IMR-90 (cell line): ENCODE data around the gene L3MBTL3. TPM values are rescaled to one million over a fixed set of nuclear protein-coding genes. Genes with fewer than 3 reads are reported as not detected.

Experiments used
- ATAC-seq: fragments of 200-7000 bp; cut with Tn5 transposase; 2 replicates; pipeline ENCODE4 v1.9.1; 2020; ENCODE audit warnings: low read depth, mild to moderate bottlenecking, moderate library complexity
- BruUV-seq: library from RNA; stranded (reverse); fragments of 400-500 nt; replicated peaks from 2 replicates; lab custom pipeline; 2021; lab: Mats Ljungman, UMichigan
- CTCF ChIA-PET: fragments of 300-600 bp; formaldehyde crosslinking; extraction: SDS; loops from one replicate; lab custom pipeline; 2021; ENCODE audit warnings: antibody characterized with exemption; lab: Yijun Ruan, JAX
- POLR2A ChIA-PET: fragments of 300-600 bp; sonication (Branson Sonifier 250); formaldehyde crosslinking; loops from one replicate; lab custom pipeline; 2022; ENCODE audit warnings: antibody characterized with exemption; ENCODE audit not compliant: unreplicated experiment; lab: Charles Lee
- DNase-seq: peaks from one replicate; pipeline ENCODE4 v3.0.0; 2013
- H2AFZ ChIP-seq: replicated peaks from 2 replicates; pipeline ENCODE3; 2013; ENCODE audit warnings: low read length, mild to moderate bottlenecking; ENCODE audit not compliant: poor library complexity
- H2AK5ac ChIP-seq: 2 replicates; pipeline ENCODE4 v1.6.1; 2013; ENCODE audit warnings: low read depth, low read length, inconsistent platforms
- H2AK9ac ChIP-seq: replicated peaks from 2 replicates; pipeline ENCODE3; 2013; ENCODE audit warnings: mild to moderate bottlenecking, low read depth, low read length, moderate library complexity; ENCODE audit not compliant: poor library complexity
- H2BK120ac ChIP-seq: 2 replicates; pipeline ENCODE4 v1.6.1; 2013; ENCODE audit warnings: low read depth, low read length, inconsistent platforms
- H2BK15ac ChIP-seq: 3 replicates; pipeline ENCODE4 v1.6.1; 2013; ENCODE audit warnings: low read depth, low read length, inconsistent platforms
- H2BK20ac ChIP-seq: 2 replicates; pipeline ENCODE4 v1.6.1; 2013; ENCODE audit warnings: low read depth, mild to moderate bottlenecking, inconsistent platforms, low read length, moderate library complexity
- H2BK5ac ChIP-seq: 2 replicates; pipeline ENCODE4 v1.6.1; 2013; ENCODE audit warnings: mild to moderate bottlenecking, low read depth, low read length, inconsistent platforms; ENCODE audit not compliant: poor library complexity, severe bottlenecking
- H3K14ac ChIP-seq: replicated peaks from 2 replicates; pipeline ENCODE4 v1.6.1; 2013; ENCODE audit warnings: low read depth, low read length, inconsistent platforms
- H3K18ac ChIP-seq: 2 replicates; pipeline ENCODE4 v1.6.1; 2013; ENCODE audit warnings: low read depth, low read length, control low read depth
- H3K23ac ChIP-seq: 2 replicates; pipeline ENCODE4 v1.6.1; 2013; ENCODE audit warnings: low read depth, low read length, inconsistent platforms
- H3K27ac ChIP-seq: 2 replicates; pipeline ENCODE4 v1.5.1; 2013; ENCODE audit warnings: mild to moderate bottlenecking, control low read depth, low read length; ENCODE audit not compliant: insufficient read depth
- H3K27me3 ChIP-seq: 2 replicates; pipeline ENCODE4 v1.6.1; 2013; ENCODE audit warnings: low read length; ENCODE audit not compliant: control insufficient read depth, insufficient read depth
- H3K36me3 ChIP-seq: 2 replicates; pipeline ENCODE4 v1.6.1; 2013; ENCODE audit warnings: low read length, mixed read lengths; ENCODE audit not compliant: control insufficient read depth, insufficient read depth
- H3K4ac ChIP-seq: 2 replicates; pipeline ENCODE4 v1.6.1; 2013; ENCODE audit warnings: low read depth, low read length, inconsistent platforms
- H3K4me1 ChIP-seq: 2 replicates; pipeline ENCODE4 v1.6.1; 2013; ENCODE audit warnings: low read length, mixed read lengths; ENCODE audit not compliant: control insufficient read depth, insufficient read depth
- H3K4me2 ChIP-seq: 2 replicates; pipeline ENCODE4 v1.6.1; 2013; ENCODE audit warnings: low read depth, mild to moderate bottlenecking, control low read depth, low read length, moderate library complexity
- H3K4me3 ChIP-seq: 2 replicates; pipeline ENCODE4 v1.5.1; 2013; ENCODE audit warnings: low read depth, mild to moderate bottlenecking, control low read depth, low read length, moderate library complexity; ENCODE audit not compliant: insufficient read depth
- H3K56ac ChIP-seq: 2 replicates; pipeline ENCODE4 v1.6.1; 2013; ENCODE audit warnings: low read length, inconsistent platforms; ENCODE audit not compliant: insufficient read depth; ENCODE audit errors: extremely low read depth
- H3K79me1 ChIP-seq, 2 experiments: 2 replicates each; pipeline ENCODE4 v1.6.1; 2013; ENCODE audit warnings: low read length in 2 of 2, inconsistent platforms in 1 of 2, low read depth in 1 of 2
- H3K9ac ChIP-seq: 2 replicates; pipeline ENCODE4 v1.6.1; 2013; ENCODE audit warnings: low read depth, low read length, control low read depth
- H3K9me1 ChIP-seq: 2 replicates; pipeline ENCODE4 v1.6.1; 2013; ENCODE audit warnings: low read length, inconsistent platforms; ENCODE audit not compliant: insufficient read depth
- H3K9me3 ChIP-seq: 2 replicates; pipeline ENCODE4 v1.6.1; 2013; ENCODE audit warnings: low read length; ENCODE audit not compliant: control insufficient read depth, insufficient read depth
- H4K20me1 ChIP-seq: 2 replicates; pipeline ENCODE4 v1.6.1; 2013; ENCODE audit warnings: low read length, inconsistent platforms; ENCODE audit not compliant: insufficient read depth
- H4K5ac ChIP-seq: 2 replicates; pipeline ENCODE4 v1.6.1; 2013; ENCODE audit warnings: mild to moderate bottlenecking, low read depth, low read length, control low read depth
- H4K8ac ChIP-seq, 2 experiments: 2 replicates each; pipeline ENCODE4 v1.6.1; 2013; ENCODE audit warnings: low read depth in 2 of 2, low read length in 2 of 2, control low read depth in 1 of 2, inconsistent platforms in 1 of 2
- H4K91ac ChIP-seq: 2 replicates; pipeline ENCODE4 v1.6.1; 2013; ENCODE audit warnings: low read depth, low read length, inconsistent platforms; ENCODE audit not compliant: insufficient read depth
- BHLHE40 ChIP-seq: fragments of 150-350 bp; IDR thresholded peaks from 2 replicates; pipeline ENCODE4 v1.6.1; 2016; ENCODE audit warnings: mild to moderate bottlenecking, low read depth, low read length
- MAFK ChIP-seq: IDR thresholded peaks from 2 replicates; pipeline ENCODE4 v1.6.1; 2012; ENCODE audit warnings: low read depth, low read length, improper control_type of control experiment
- MAZ ChIP-seq: IDR thresholded peaks from 2 replicates; pipeline ENCODE4 v1.6.1; 2012; ENCODE audit warnings: low read depth, mild to moderate bottlenecking, low read length, improper control_type of control experiment, moderate library complexity, borderline replicate concordance
- POLR2A ChIP-seq: IDR thresholded peaks from 2 replicates; pipeline ENCODE4 v1.6.1; 2012; ENCODE audit warnings: mild to moderate bottlenecking, low read depth, low read length
- RAD21 ChIP-seq: IDR thresholded peaks from 2 replicates; pipeline ENCODE4 v1.6.1; 2012; ENCODE audit warnings: low read length, improper control_type of control experiment
- SMC3 ChIP-seq: fragments of 150-350 bp; IDR thresholded peaks from 2 replicates; pipeline ENCODE4 v1.6.1; 2016; ENCODE audit warnings: low read depth, mild to moderate bottlenecking, antibody characterized with exemption, low read length, moderate library complexity
- WGBS, 2 experiments: methylation state at CpG; one replicate each; pipeline versions ENCODE4 v1.1.5 to v1.1.7; 2013; ENCODE audit warnings: missing lambda C conversion rate in 2 of 2; ENCODE audit not compliant: insufficient read length in 1 of 2; ENCODE audit errors: extremely low coverage in 2 of 2; 5-methylcytosine and 5-hydroxymethylcytosine counted together
- dilution Hi-C: fragments of 300-500 bp; cut with HindIII; formaldehyde crosslinking; loops from one replicate; pipeline ENCODE4 v1.14.3; 2018; ENCODE audit warnings: low sequenced_read_pairs; ENCODE audit not compliant: unreplicated experiment
- in situ Hi-C: fragments of 300-500 bp; cut with MboI; formaldehyde crosslinking; loops from 3 replicates; pipeline ENCODE4 v1.14.3; 2019; ENCODE audit warnings: low sequenced_read_pairs, inconsistent platforms, mixed read lengths
- intact Hi-C: fragments of 100-400 bp; cut with micrococcal nuclease; formaldehyde crosslinking; loops from 2 replicates; pipeline ENCODE4 v1.10.0; 2022
- polyA plus RNA-seq, 3 experiments: library from polyadenylated mRNA; depleted of rRNA; stranded (reverse); fragments of >200 nt; gene quantifications; 2 replicates each; pipeline ENCODE4 v1.2.3, GENCODE V29; 2012; ENCODE audit warnings: low replicate concordance in 1 of 3
- total RNA-seq: library from RNA; depleted of rRNA; stranded (reverse); fragments of >200 nt; gene quantifications from 2 replicates; pipeline ENCODE4 v1.2.3, GENCODE V29; 2012
- TF ChIP-seq, protein P1 (sequence below): fragments of 150-350 bp; IDR thresholded peaks from 2 replicates; pipeline ENCODE4 v1.6.1; 2016; ENCODE audit warnings: low read depth, mild to moderate bottlenecking, low read length, moderate library complexity, borderline replicate concordance

Gene L3MBTL3
- total and polyA plus RNA-seq, 2 of the 4 experiments (the other 2 are of a cell fraction), result 7.2 to 10.9 TPM

DNA sequence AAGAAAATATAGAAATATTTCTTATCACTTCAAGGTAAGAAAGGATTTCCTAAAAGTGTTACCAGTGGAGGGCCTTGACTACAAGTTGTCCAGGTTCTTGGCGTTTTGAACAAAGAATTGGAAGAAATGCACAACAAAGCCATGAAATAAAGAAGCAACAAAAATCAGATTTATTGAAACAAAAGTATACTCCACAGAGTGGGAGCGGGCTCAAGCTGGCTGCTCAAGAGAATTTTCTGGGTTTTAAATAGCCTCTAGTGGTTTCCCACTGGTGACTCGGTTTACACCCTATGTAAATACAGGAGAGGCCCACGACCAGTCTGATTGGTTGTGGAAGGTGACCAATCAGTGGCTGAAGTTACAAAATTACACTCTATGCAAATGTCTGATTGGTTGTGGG, 140.2 kb downstream of the L3MBTL3 start:
- Histone ChIP-seq H3K9me1 (no peaks in the 10 kb centered on the region), H3K9me3 (peaks cover 8% of the 10 kb centered on the region), H3K27me3 (no peaks in the 10 kb centered on the region), H3K23ac (no peak overlapping the region), H3K4me1 (0 out of 2 replicates have a peak, but pooled peaks cover 1% of the 10 kb centered on the region), H3K14ac (no peak overlapping the region), H3K56ac (no peak overlapping the region), H2BK5ac (no peak overlapping the region), H4K5ac (no peak overlapping the region), H3K9ac (no peak overlapping the region), H3K4me2 (no peak overlapping the region), H4K91ac (no peak overlapping the region), H3K18ac (no peak overlapping the region), H3K4ac (no peak overlapping the region), H3K4me3 (no peak overlapping the region), H3K79me1 (no peaks in the 10 kb centered on the region), H2AFZ (no peak overlapping the region), H3K36me3 (no peaks in the 10 kb centered on the region), H2AK5ac (no peak overlapping the region), H2BK120ac (no peak overlapping the region), H2BK15ac (no peak overlapping the region), H2AK9ac (no peak overlapping the region), H4K20me1 (no peaks in the 10 kb centered on the region), H2BK20ac (no peak overlapping the region), H4K8ac (no peak overlapping the region), H3K27ac (no peak overlapping the region)
- intact Hi-C loops (no loop called here), dilution Hi-C loops (no loop called here), in situ Hi-C loops (no loop called here)
- no TSS peak for BruUV-seq
- ChIA-PET POLR2A (no interaction called here), CTCF (no interaction called here)
- WGBS, 2 experiments, result no CpG with 5 or more reads among the region's 4 CpGs
- no peak for ATAC-seq
- DNase-seq, result no peak
- TF ChIP-seq SMC3 (no peak), MAFK (no peak), POLR2A (no peak), RAD21 (no peak), BHLHE40 (no peak), MAZ (no peak)
- TF ChIP-seq, protein P1, sequence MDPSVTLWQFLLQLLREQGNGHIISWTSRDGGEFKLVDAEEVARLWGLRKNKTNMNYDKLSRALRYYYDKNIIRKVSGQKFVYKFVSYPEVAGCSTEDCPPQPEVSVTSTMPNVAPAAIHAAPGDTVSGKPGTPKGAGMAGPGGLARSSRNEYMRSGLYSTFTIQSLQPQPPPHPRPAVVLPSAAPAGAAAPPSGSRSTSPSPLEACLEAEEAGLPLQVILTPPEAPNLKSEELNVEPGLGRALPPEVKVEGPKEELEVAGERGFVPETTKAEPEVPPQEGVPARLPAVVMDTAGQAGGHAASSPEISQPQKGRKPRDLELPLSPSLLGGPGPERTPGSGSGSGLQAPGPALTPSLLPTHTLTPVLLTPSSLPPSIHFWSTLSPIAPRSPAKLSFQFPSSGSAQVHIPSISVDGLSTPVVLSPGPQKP, result no peak
